Astrocyte of the spinal cord (primary cell): ENCODE measurements around the gene ALK.

Experiments used
- DNase-seq: peaks from one replicate; pipeline ENCODE4 v3.0.0; 2011; ENCODE audit warnings: low read depth, low spot score
- H3K4me3 ChIP-seq: 2 replicates; pipeline ENCODE4 v1.5.1; 2011; ENCODE audit warnings: low read depth, mild to moderate bottlenecking, low read length, moderate library complexity
- in situ Hi-C: cut with HindIII; loops from 2 replicates; pipeline ENCODE4 v1.10.0; 2017; ENCODE audit warnings: low sequenced_read_pairs
- TF ChIP-seq, protein P1 (sequence below): IDR thresholded peaks from 2 replicates; pipeline ENCODE4 v1.5.1; 2012; ENCODE audit warnings: low read depth, mild to moderate bottlenecking, low read length, inconsistent platforms

ALK gene

GRCh38 chr2:29389686-29390085 lies 531.7 kb downstream of the ALK start:
- TF ChIP-seq, protein P1, sequence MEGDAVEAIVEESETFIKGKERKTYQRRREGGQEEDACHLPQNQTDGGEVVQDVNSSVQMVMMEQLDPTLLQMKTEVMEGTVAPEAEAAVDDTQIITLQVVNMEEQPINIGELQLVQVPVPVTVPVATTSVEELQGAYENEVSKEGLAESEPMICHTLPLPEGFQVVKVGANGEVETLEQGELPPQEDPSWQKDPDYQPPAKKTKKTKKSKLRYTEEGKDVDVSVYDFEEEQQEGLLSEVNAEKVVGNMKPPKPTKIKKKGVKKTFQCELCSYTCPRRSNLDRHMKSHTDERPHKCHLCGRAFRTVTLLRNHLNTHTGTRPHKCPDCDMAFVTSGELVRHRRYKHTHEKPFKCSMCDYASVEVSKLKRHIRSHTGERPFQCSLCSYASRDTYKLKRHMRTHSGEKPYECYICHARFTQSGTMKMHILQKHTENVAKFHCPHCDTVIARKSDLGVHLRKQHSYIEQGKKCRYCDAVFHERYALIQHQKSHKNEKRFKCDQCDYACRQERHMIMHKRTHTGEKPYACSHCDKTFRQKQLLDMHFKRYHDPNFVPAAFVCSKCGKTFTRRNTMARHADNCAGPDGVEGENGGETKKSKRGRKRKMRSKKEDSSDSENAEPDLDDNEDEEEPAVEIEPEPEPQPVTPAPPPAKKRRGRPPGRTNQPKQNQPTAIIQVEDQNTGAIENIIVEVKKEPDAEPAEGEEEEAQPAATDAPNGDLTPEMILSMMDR = no peak

DNA sequence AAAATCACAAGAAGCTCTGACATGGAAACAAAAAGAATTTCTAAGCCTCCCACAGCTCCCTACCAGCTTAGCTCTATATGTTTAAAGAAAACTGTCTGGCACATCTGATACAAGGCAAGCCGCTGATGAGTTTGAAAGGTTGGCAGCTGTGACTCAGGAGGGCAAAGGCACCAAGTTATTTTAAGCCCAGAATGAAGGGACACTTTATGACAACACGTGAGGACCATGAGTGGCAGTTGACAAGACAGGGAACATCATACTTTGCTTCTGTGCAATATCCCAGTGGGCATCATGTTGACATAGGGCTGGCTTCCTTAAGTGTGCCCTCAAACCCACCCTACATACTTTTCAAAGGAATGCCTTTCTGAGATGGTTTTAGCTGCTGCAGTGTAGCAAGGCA lies 533.3 kb downstream of the ALK start:
- TF ChIP-seq, protein P1 = no peak
- in situ Hi-C loops = no loop called here
- H3K4me3 ChIP-seq = no peak overlapping the region
- no peak for DNase-seq

More at GRCh38 chr2:29389686-29390085, 531.7 kb downstream of the ALK start:
- in situ Hi-C loops = no loop called here
- H3K4me3 ChIP-seq = no peak overlapping the region
- DNase-seq = no peak

- no peak overlapping the region for H3K4me3 ChIP-seq
- in situ Hi-C loops = no loop called here
- TF ChIP-seq, protein P1 = no peak
- no peak for DNase-seq
These were observed 538.9 kb downstream of the ALK start for GRCh38 chr2:29382486-29382885.

DNA sequence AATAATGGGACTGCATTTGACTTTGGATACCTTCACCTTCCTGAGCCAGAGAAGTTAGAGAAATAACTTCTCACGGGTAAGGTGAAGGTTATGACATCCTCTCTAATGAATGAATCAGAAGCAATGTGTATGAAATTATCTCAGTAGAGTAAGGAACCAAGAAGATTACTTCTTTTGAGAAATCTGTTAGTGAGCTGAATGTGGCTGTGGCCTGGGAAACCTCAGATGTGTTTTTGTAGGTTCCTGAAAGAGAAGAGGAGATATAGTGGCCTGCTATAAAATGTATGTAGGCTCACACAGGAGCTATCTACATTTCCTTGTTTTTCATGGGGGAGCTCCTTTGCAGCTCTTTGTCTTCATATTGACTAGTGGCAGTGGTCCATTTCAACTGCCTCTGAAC lies 543.6 kb downstream of the ALK start:
- in situ Hi-C loops = no loop called here
- no peak overlapping the region for H3K4me3 ChIP-seq
- TF ChIP-seq, protein P1 = no peak
- no peak for DNase-seq

- in situ Hi-C loops = no loop called here
- TF ChIP-seq, protein P1 = no peak
These were observed 544.8 kb downstream of the ALK start for GRCh38 chr2:29376541-29376940.

DNA sequence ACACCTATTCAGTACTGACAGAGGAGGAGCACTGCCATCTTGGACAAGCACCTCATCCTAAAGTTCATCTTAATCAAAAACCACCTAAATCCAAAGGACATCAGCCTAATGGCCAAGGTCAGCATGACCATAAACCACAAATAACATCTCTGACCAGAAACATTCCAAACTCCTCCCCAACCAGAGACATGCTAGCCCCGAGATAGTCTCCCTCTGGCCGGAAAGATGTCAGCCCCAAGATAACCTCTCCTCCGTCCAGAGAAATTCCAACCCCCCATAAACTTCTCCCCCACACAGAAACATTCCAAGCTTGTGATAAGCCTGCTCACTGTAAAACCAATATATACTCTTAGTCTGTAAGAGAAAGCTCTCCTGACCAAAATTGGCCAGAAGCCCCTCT lies 545.5 kb downstream of the ALK start:
- TF ChIP-seq, protein P1 = no peak
- no peak for DNase-seq
- no peak overlapping the region for H3K4me3 ChIP-seq
- in situ Hi-C loops = no loop called here

More at GRCh38 chr2:29376541-29376940, 544.8 kb downstream of the ALK start:
- no peak overlapping the region for H3K4me3 ChIP-seq
- DNase-seq = no peak

GRCh38 chr2:29374823-29375222 lies 546.6 kb downstream of the ALK start:
- DNase-seq = no peak
- TF ChIP-seq, protein P1 = no peak
- no peak overlapping the region for H3K4me3 ChIP-seq
- in situ Hi-C loops = no loop called here
